ENCODE measurements around the gene STRN. TPM values are rescaled to one million over a fixed set of nuclear protein-coding genes. Genes with fewer than 3 reads are reported as not detected.

STRN gene
- total and polyA plus RNA-seq, 8 donors = 19.5 to 27.3 (median 25.5) TPM

GRCh38 chr2:36809069-36809445 lies 157.3 kb downstream of the STRN start:
- Histone ChIP-seq H3K36me3 (no peaks in the 10 kb centered on the region), H3K4me3 (no peak overlapping the region), H3K4me1 (no peaks in the 10 kb centered on the region), H3K27ac (no peak overlapping the region), H3K27me3 (no peaks in the 10 kb centered on the region), H3K9me3 (no peaks in the 10 kb centered on the region)
- DNase-seq (no peak), ATAC-seq (no peak)
- TF ChIP-seq, protein P1, sequence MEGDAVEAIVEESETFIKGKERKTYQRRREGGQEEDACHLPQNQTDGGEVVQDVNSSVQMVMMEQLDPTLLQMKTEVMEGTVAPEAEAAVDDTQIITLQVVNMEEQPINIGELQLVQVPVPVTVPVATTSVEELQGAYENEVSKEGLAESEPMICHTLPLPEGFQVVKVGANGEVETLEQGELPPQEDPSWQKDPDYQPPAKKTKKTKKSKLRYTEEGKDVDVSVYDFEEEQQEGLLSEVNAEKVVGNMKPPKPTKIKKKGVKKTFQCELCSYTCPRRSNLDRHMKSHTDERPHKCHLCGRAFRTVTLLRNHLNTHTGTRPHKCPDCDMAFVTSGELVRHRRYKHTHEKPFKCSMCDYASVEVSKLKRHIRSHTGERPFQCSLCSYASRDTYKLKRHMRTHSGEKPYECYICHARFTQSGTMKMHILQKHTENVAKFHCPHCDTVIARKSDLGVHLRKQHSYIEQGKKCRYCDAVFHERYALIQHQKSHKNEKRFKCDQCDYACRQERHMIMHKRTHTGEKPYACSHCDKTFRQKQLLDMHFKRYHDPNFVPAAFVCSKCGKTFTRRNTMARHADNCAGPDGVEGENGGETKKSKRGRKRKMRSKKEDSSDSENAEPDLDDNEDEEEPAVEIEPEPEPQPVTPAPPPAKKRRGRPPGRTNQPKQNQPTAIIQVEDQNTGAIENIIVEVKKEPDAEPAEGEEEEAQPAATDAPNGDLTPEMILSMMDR (IDR thresholded peaks at IDR 0.05) = no peak
- intact Hi-C loops (cut with DNase I) = no loop called here

GRCh38 chr2:36808386-36809068 lies 157.8 kb downstream of the STRN start:
- H3K27me3 ChIP-seq = no peaks in the 10 kb centered on the region
- H3K36me3 ChIP-seq = no peaks in the 10 kb centered on the region
- DNase-seq (no peak), ATAC-seq (no peak)
- no peak overlapping the region for H3K4me3 ChIP-seq
- H3K4me1 ChIP-seq = no peaks in the 10 kb centered on the region
- intact Hi-C loops (cut with DNase I) = no loop called here
- TF ChIP-seq, protein P1 (IDR thresholded peaks at IDR 0.05) = no peak
- no peaks in the 10 kb centered on the region for H3K9me3 ChIP-seq
- H3K27ac ChIP-seq = no peak overlapping the region

GRCh38 chr2:36807223-36807886 lies 159.0 kb downstream of the STRN start:
- intact Hi-C loops (cut with DNase I) = no loop called here
- no peak overlapping the region for H3K27ac ChIP-seq
- H3K4me1 ChIP-seq = no peaks in the 10 kb centered on the region
- ATAC-seq (no peak), DNase-seq (no peak)
- H3K9me3 ChIP-seq = no peaks in the 10 kb centered on the region
- H3K4me3 ChIP-seq = no peak overlapping the region
- H3K36me3 ChIP-seq = no peaks in the 10 kb centered on the region
- H3K27me3 ChIP-seq = no peaks in the 10 kb centered on the region
- TF ChIP-seq, protein P1 (IDR thresholded peaks at IDR 0.05) = no peak

- ATAC-seq (no peak), DNase-seq (no peak)
- no peaks in the 10 kb centered on the region for H3K4me1 ChIP-seq
- intact Hi-C loops (cut with DNase I) = no loop called here
- H3K4me3 ChIP-seq = no peak overlapping the region
- no peak overlapping the region for H3K27ac ChIP-seq
- TF ChIP-seq, protein P1 (IDR thresholded peaks at IDR 0.05) = no peak
- H3K27me3 ChIP-seq = no peaks in the 10 kb centered on the region
- no peaks in the 10 kb centered on the region for H3K36me3 ChIP-seq
- no peaks in the 10 kb centered on the region for H3K9me3 ChIP-seq
These were observed 160.6 kb downstream of the STRN start for GRCh38 chr2:36805635-36806224.

DNA sequence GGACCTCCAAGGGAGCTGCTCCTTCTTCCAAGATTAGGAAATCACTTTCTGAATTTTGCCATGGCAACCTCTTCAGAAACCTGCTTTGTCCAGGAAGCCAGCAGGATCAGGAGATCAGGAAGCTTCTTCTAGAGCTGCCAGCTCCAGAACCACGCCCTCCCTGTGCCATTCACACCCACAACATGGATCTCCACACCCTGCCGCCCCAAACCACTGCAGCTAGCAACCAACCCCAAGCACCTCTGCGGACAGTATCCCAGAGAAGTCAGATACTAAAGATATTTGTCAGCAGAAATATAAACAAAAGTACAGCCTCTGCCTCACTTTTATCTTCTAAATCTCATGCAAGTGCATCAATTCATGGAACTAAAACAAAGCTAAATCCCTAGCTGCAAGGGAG lies 163.4 kb downstream of the STRN start:
- Histone ChIP-seq H3K27ac (no peak overlapping the region), H3K36me3 (no peaks in the 10 kb centered on the region), H3K9me3 (no peaks in the 10 kb centered on the region), H3K4me1 (no peaks in the 10 kb centered on the region), H3K27me3 (no peaks in the 10 kb centered on the region), H3K4me3 (no peak overlapping the region)
- TF ChIP-seq, protein P1 (IDR thresholded peaks at IDR 0.05) = no peak
- ATAC-seq (no peak), DNase-seq (no peak)
- intact Hi-C loops (cut with DNase I) = no loop called here
